Colonic mucosa (tissue), 4 donors: ENCODE measurements around the gene ZNF277. TPM values are rescaled to one million over a fixed set of nuclear protein-coding genes. Genes with fewer than 3 reads are reported as not detected.

ENCODE experiments used
- DNase-seq: peaks from one replicate; pipeline ENCODE4 v3.0.0-alpha.2; 2020
- H3K27ac ChIP-seq: fragments of 200-600 bp; one replicate; pipeline ENCODE4 v1.8.0; 2021
- H3K27me3 ChIP-seq: fragments of 200-600 bp; one replicate; pipeline ENCODE4 v1.8.0; 2021
- H3K36me3 ChIP-seq: fragments of 200-600 bp; one replicate; pipeline ENCODE4 v1.8.0; 2021
- H3K4me1 ChIP-seq: fragments of 200-600 bp; one replicate; pipeline ENCODE4 v1.8.0; 2021; ENCODE audit warnings: mild to moderate bottlenecking
- H3K4me3 ChIP-seq: fragments of 200-600 bp; one replicate; pipeline ENCODE4 v1.8.0; 2021
- H3K9ac ChIP-seq, 2 donors: one replicate each; pipeline ENCODE4 v1.7.0; 2013; ENCODE audit warnings: control low read depth in 2 of 2, low read depth in 2 of 2, low read length in 2 of 2
- H3K9me3 ChIP-seq: fragments of 200-600 bp; one replicate; pipeline ENCODE4 v1.8.0; 2021
- CTCF ChIP-seq: fragments of 200-600 bp; IDR thresholded peaks from one replicate; pipeline ENCODE4 v1.8.0; 2022; ENCODE audit warnings: antibody characterized with exemption, mild to moderate bottlenecking
- intact Hi-C: fragments of 100-400 bp; cut with DNase I; formaldehyde crosslinking; loops from one replicate; pipeline ENCODE4 v1.14.1; 2022
- total RNA-seq, 2 donors: library from RNA; stranded (reverse); fragmentation: NEBNext Ultra II Directional in 1 of 2; extraction: Animal tissue kit (Norgen Biotek cat#: 25700) in 1 of 2; gene quantifications; one replicate each; pipeline ENCODE4 v1.2.1, GENCODE V29; 2021
- donor health status: healthy.
- donor health status: DM: no; HTN: no; CAD: no.
- donor health status: DM: no; HTN: no; CAD: no.

ZNF277 gene
- total RNA-seq, 2 donors from 2014 or later, result 14.1 to 27.4 TPM

DNA sequence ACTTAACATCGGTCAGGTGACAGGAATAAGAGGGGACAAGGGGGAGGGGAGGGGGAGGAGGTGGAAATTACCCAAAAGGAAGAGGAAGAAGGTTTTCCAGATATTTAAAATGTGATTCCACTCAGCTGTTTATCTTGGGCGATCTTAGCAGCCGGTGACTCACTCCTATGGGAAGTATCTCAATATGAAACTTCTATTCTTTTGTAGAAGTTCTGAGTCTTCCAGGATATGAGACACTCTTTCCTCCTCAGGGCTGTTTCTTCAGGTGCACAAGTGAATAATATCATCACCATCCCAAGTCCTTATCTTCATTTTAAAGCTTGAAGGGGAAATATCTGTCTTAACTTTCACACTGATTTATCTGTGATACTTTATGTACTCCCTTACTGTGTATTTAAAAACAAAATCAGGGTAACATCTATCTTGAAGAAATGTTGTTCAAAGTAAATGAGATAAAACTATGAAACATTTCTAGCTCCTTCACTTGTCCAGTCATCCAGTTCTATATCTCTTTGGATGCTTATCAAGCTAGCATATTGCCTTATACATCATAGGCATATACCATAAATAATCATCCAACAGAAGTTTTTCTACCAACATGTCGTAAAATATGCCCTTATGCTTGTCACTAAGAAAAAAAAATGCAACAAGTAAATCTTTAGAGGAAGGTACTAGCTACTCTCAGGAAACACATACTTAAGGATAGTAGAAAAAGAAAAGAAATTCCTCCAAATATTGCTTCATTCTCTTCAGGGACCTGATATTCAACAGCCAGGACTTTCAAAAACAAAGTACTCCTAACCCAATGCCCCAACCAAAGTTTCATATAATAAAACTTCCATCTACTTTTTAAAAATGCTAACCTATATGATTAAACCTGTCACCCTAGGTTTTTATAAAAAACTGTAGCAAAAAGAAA, 14.0 kb upstream of the ZNF277 start:
- Histone ChIP-seq H3K36me3 (no peaks in the 10 kb centered on the region), H3K4me3 (no peak overlapping the region), H3K4me1 (no peaks in the 10 kb centered on the region), H3K27me3 (no peaks in the 10 kb centered on the region), H3K9me3 (no peaks in the 10 kb centered on the region), H3K27ac (no peak overlapping the region), H3K9ac (no peak overlapping the region)
- intact Hi-C loops, result no loop called here
- DNase-seq, result no peak
- no peak for TF ChIP-seq CTCF

- Histone ChIP-seq H3K9me3 (no peaks in the 10 kb centered on the region), H3K27ac (no peak overlapping the region), H3K4me1 (no peaks in the 10 kb centered on the region), H3K36me3 (no peaks in the 10 kb centered on the region), H3K4me3 (no peak overlapping the region), H3K27me3 (no peaks in the 10 kb centered on the region), H3K9ac (no peak overlapping the region)
- DNase-seq, result no peak
- no peak for TF ChIP-seq CTCF
- intact Hi-C loops, result no loop called here
These were observed 12.5 kb upstream of the ZNF277 start for GRCh38 chr7:112193915-112194502.

DNA sequence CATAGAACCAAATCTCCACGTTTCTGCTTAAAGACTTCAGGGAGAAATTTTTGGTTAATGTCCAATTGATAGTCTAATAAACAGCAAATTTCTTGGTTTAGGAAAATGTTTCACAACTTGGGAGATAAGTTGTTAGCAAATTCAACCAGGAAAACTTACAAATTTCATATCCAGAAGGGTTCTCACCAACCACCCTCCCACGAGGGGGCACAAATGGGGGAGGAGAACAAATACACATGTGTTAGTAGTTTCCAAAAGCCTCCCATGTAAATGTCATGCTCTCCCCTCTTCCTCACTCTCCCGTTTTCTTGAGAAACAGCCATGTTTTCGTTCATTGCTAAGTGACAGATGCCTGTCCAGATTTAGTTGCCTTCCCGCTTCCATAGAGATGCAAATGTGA, 10.8 kb upstream of the ZNF277 start:
- H3K36me3 ChIP-seq, result no peaks in the 10 kb centered on the region
- no peak overlapping the region for H3K4me3 ChIP-seq
- no peaks in the 10 kb centered on the region for H3K9me3 ChIP-seq
- no peaks in the 10 kb centered on the region for H3K4me1 ChIP-seq
- H3K27ac ChIP-seq, result no peak overlapping the region
- no peak overlapping the region for H3K9ac ChIP-seq
- intact Hi-C loops, result no loop called here
- no peak for DNase-seq
- TF ChIP-seq CTCF, result no peak
- no peaks in the 10 kb centered on the region for H3K27me3 ChIP-seq

DNA sequence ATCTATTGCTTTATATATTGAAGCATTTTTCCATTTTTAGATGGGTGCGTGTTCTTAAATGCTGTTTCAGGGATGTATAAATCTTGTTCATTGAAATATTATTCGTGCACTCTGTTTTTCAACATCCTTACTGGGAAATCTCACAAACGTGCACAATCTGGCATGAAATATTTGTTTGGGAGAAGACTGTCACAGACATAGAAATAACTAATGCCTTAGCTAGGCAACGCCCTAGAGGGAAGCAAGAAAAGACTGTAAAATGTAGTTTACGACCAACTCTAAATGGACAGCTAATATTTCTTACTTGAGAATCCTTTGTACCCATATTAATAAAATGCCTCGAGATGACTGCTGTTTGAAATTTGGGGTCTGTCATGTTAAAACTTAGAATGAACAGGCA, 9.2 kb upstream of the ZNF277 start:
- Histone ChIP-seq H3K27me3 (no peaks in the 10 kb centered on the region), H3K36me3 (no peaks in the 10 kb centered on the region), H3K9me3 (no peaks in the 10 kb centered on the region), H3K27ac (no peak overlapping the region), H3K4me3 (no peak overlapping the region), H3K9ac (no peak overlapping the region), H3K4me1 (no peaks in the 10 kb centered on the region)
- intact Hi-C loops, result no loop called here
- no peak for DNase-seq
- no peak for TF ChIP-seq CTCF

GRCh38 chr7:112199035-112199655, 7.3 kb upstream of the ZNF277 start:
- no peak overlapping the region for H3K27ac ChIP-seq
- intact Hi-C loops, result no loop called here
- H3K36me3 ChIP-seq, result no peaks in the 10 kb centered on the region
- no peak overlapping the region for H3K4me3 ChIP-seq
- DNase-seq, result no peak
- H3K4me1 ChIP-seq, result peaks cover 2% of the 10 kb centered on the region
- H3K27me3 ChIP-seq, result no peaks in the 10 kb centered on the region
- TF ChIP-seq CTCF, result no peak
- no peak overlapping the region for H3K9ac ChIP-seq
- H3K9me3 ChIP-seq, result no peaks in the 10 kb centered on the region
